IMR-90 (cell line): ENCODE results near the gene TSG101. TPM values are rescaled to one million over a fixed set of nuclear protein-coding genes. Genes with fewer than 3 reads are reported as not detected.

Experiments
- ATAC-seq: fragments of 200-7000 bp; cut with Tn5 transposase; 2 replicates; pipeline ENCODE4 v1.9.1; 2020; ENCODE audit warnings: low read depth, mild to moderate bottlenecking, moderate library complexity
- BruUV-seq: library from RNA; stranded (reverse); fragments of 400-500 nt; replicated peaks from 2 replicates; lab custom pipeline; 2021; lab: Mats Ljungman, UMichigan
- CTCF ChIA-PET: fragments of 300-600 bp; formaldehyde crosslinking; extraction: SDS; loops from one replicate; lab custom pipeline; 2021; ENCODE audit warnings: antibody characterized with exemption; lab: Yijun Ruan, JAX
- POLR2A ChIA-PET: fragments of 300-600 bp; sonication (Branson Sonifier 250); formaldehyde crosslinking; loops from one replicate; lab custom pipeline; 2022; ENCODE audit warnings: antibody characterized with exemption; ENCODE audit not compliant: unreplicated experiment; lab: Charles Lee
- DNase-seq: peaks from one replicate; pipeline ENCODE4 v3.0.0; 2013
- H2AFZ ChIP-seq: replicated peaks from 2 replicates; pipeline ENCODE3; 2013; ENCODE audit warnings: low read length, mild to moderate bottlenecking; ENCODE audit not compliant: poor library complexity
- H2AK5ac ChIP-seq: 2 replicates; pipeline ENCODE4 v1.6.1; 2013; ENCODE audit warnings: low read depth, low read length, inconsistent platforms
- H2AK9ac ChIP-seq: replicated peaks from 2 replicates; pipeline ENCODE3; 2013; ENCODE audit warnings: mild to moderate bottlenecking, low read depth, low read length, moderate library complexity; ENCODE audit not compliant: poor library complexity
- H2BK120ac ChIP-seq: 2 replicates; pipeline ENCODE4 v1.6.1; 2013; ENCODE audit warnings: low read depth, low read length, inconsistent platforms
- H2BK15ac ChIP-seq: 3 replicates; pipeline ENCODE4 v1.6.1; 2013; ENCODE audit warnings: low read depth, low read length, inconsistent platforms
- H2BK20ac ChIP-seq: 2 replicates; pipeline ENCODE4 v1.6.1; 2013; ENCODE audit warnings: low read depth, mild to moderate bottlenecking, inconsistent platforms, low read length, moderate library complexity
- H2BK5ac ChIP-seq: 2 replicates; pipeline ENCODE4 v1.6.1; 2013; ENCODE audit warnings: mild to moderate bottlenecking, low read depth, low read length, inconsistent platforms; ENCODE audit not compliant: poor library complexity, severe bottlenecking
- H3K14ac ChIP-seq: replicated peaks from 2 replicates; pipeline ENCODE4 v1.6.1; 2013; ENCODE audit warnings: low read depth, low read length, inconsistent platforms
- H3K18ac ChIP-seq: 2 replicates; pipeline ENCODE4 v1.6.1; 2013; ENCODE audit warnings: low read depth, low read length, control low read depth
- H3K23ac ChIP-seq: 2 replicates; pipeline ENCODE4 v1.6.1; 2013; ENCODE audit warnings: low read depth, low read length, inconsistent platforms
- H3K27ac ChIP-seq: 2 replicates; pipeline ENCODE4 v1.5.1; 2013; ENCODE audit warnings: mild to moderate bottlenecking, control low read depth, low read length; ENCODE audit not compliant: insufficient read depth
- H3K27me3 ChIP-seq: 2 replicates; pipeline ENCODE4 v1.6.1; 2013; ENCODE audit warnings: low read length; ENCODE audit not compliant: control insufficient read depth, insufficient read depth
- H3K36me3 ChIP-seq: 2 replicates; pipeline ENCODE4 v1.6.1; 2013; ENCODE audit warnings: low read length, mixed read lengths; ENCODE audit not compliant: control insufficient read depth, insufficient read depth
- H3K4ac ChIP-seq: 2 replicates; pipeline ENCODE4 v1.6.1; 2013; ENCODE audit warnings: low read depth, low read length, inconsistent platforms
- H3K4me1 ChIP-seq: 2 replicates; pipeline ENCODE4 v1.6.1; 2013; ENCODE audit warnings: low read length, mixed read lengths; ENCODE audit not compliant: control insufficient read depth, insufficient read depth
- H3K4me2 ChIP-seq: 2 replicates; pipeline ENCODE4 v1.6.1; 2013; ENCODE audit warnings: low read depth, mild to moderate bottlenecking, control low read depth, low read length, moderate library complexity
- H3K4me3 ChIP-seq: 2 replicates; pipeline ENCODE4 v1.5.1; 2013; ENCODE audit warnings: low read depth, mild to moderate bottlenecking, control low read depth, low read length, moderate library complexity; ENCODE audit not compliant: insufficient read depth
- H3K56ac ChIP-seq: 2 replicates; pipeline ENCODE4 v1.6.1; 2013; ENCODE audit warnings: low read length, inconsistent platforms; ENCODE audit not compliant: insufficient read depth; ENCODE audit errors: extremely low read depth
- H3K79me1 ChIP-seq, 2 experiments: 2 replicates each; pipeline ENCODE4 v1.6.1; 2013; ENCODE audit warnings: low read length in 2 of 2, inconsistent platforms in 1 of 2, low read depth in 1 of 2
- H3K9ac ChIP-seq: 2 replicates; pipeline ENCODE4 v1.6.1; 2013; ENCODE audit warnings: low read depth, low read length, control low read depth
- H3K9me1 ChIP-seq: 2 replicates; pipeline ENCODE4 v1.6.1; 2013; ENCODE audit warnings: low read length, inconsistent platforms; ENCODE audit not compliant: insufficient read depth
- H3K9me3 ChIP-seq: 2 replicates; pipeline ENCODE4 v1.6.1; 2013; ENCODE audit warnings: low read length; ENCODE audit not compliant: control insufficient read depth, insufficient read depth
- H4K20me1 ChIP-seq: 2 replicates; pipeline ENCODE4 v1.6.1; 2013; ENCODE audit warnings: low read length, inconsistent platforms; ENCODE audit not compliant: insufficient read depth
- H4K5ac ChIP-seq: 2 replicates; pipeline ENCODE4 v1.6.1; 2013; ENCODE audit warnings: mild to moderate bottlenecking, low read depth, low read length, control low read depth
- H4K8ac ChIP-seq, 2 experiments: 2 replicates each; pipeline ENCODE4 v1.6.1; 2013; ENCODE audit warnings: low read depth in 2 of 2, low read length in 2 of 2, control low read depth in 1 of 2, inconsistent platforms in 1 of 2
- H4K91ac ChIP-seq: 2 replicates; pipeline ENCODE4 v1.6.1; 2013; ENCODE audit warnings: low read depth, low read length, inconsistent platforms; ENCODE audit not compliant: insufficient read depth
- BHLHE40 ChIP-seq: fragments of 150-350 bp; IDR thresholded peaks from 2 replicates; pipeline ENCODE4 v1.6.1; 2016; ENCODE audit warnings: mild to moderate bottlenecking, low read depth, low read length
- CHD1 ChIP-seq: IDR thresholded peaks from 2 replicates; pipeline ENCODE4 v1.6.1; 2012; ENCODE audit warnings: low read depth, low read length, improper control_type of control experiment
- CTCF ChIP-seq: conservative IDR thresholded peaks from 2 replicates; pipeline ENCODE4 v1.5.1; 2012; ENCODE audit warnings: mild to moderate bottlenecking, low read depth, low read length, improper control_type of control experiment
- ELK1 ChIP-seq: fragments of 150-350 bp; IDR thresholded peaks from 2 replicates; pipeline ENCODE4 v1.6.1; 2016; ENCODE audit warnings: low read depth, mild to moderate bottlenecking, low read length, moderate library complexity, borderline replicate concordance
- FOS ChIP-seq: fragments of 150-350 bp; IDR thresholded peaks from 2 replicates; pipeline ENCODE4 v1.6.1; 2016; ENCODE audit warnings: low read depth, low read length
- MAFK ChIP-seq: IDR thresholded peaks from 2 replicates; pipeline ENCODE4 v1.6.1; 2012; ENCODE audit warnings: low read depth, low read length, improper control_type of control experiment
- MAZ ChIP-seq: IDR thresholded peaks from 2 replicates; pipeline ENCODE4 v1.6.1; 2012; ENCODE audit warnings: low read depth, mild to moderate bottlenecking, low read length, improper control_type of control experiment, moderate library complexity, borderline replicate concordance
- NFE2L2 ChIP-seq: fragments of 150-350 bp; IDR thresholded peaks from 2 replicates; pipeline ENCODE4 v1.6.1; 2016; ENCODE audit warnings: low read depth, mild to moderate bottlenecking, low read length
- RAD21 ChIP-seq: IDR thresholded peaks from 2 replicates; pipeline ENCODE4 v1.6.1; 2012; ENCODE audit warnings: low read length, improper control_type of control experiment
- RCOR1 ChIP-seq: IDR thresholded peaks from 2 replicates; pipeline ENCODE4 v1.6.1; 2012; ENCODE audit warnings: mild to moderate bottlenecking, low read length, improper control_type of control experiment; ENCODE audit not compliant: insufficient replicate concordance
- SMC3 ChIP-seq: fragments of 150-350 bp; IDR thresholded peaks from 2 replicates; pipeline ENCODE4 v1.6.1; 2016; ENCODE audit warnings: low read depth, mild to moderate bottlenecking, antibody characterized with exemption, low read length, moderate library complexity
- WGBS, 2 experiments: methylation state at CpG; one replicate each; pipeline versions ENCODE4 v1.1.5 to v1.1.7; 2013; ENCODE audit warnings: missing lambda C conversion rate in 2 of 2; ENCODE audit not compliant: insufficient read length in 1 of 2; ENCODE audit errors: extremely low coverage in 2 of 2; 5-methylcytosine and 5-hydroxymethylcytosine counted together
- dilution Hi-C: fragments of 300-500 bp; cut with HindIII; formaldehyde crosslinking; loops from one replicate; pipeline ENCODE4 v1.14.3; 2018; ENCODE audit warnings: low sequenced_read_pairs; ENCODE audit not compliant: unreplicated experiment
- in situ Hi-C: fragments of 300-500 bp; cut with MboI; formaldehyde crosslinking; loops from 3 replicates; pipeline ENCODE4 v1.14.3; 2019; ENCODE audit warnings: low sequenced_read_pairs, inconsistent platforms, mixed read lengths
- intact Hi-C: fragments of 100-400 bp; cut with micrococcal nuclease; formaldehyde crosslinking; loops from 2 replicates; pipeline ENCODE4 v1.10.0; 2022
- polyA plus RNA-seq, 3 experiments: library from polyadenylated mRNA; depleted of rRNA; stranded (reverse); fragments of >200 nt; gene quantifications; 2 replicates each; pipeline ENCODE4 v1.2.3, GENCODE V29; 2012; ENCODE audit warnings: low replicate concordance in 1 of 3
- total RNA-seq: library from RNA; depleted of rRNA; stranded (reverse); fragments of >200 nt; gene quantifications from 2 replicates; pipeline ENCODE4 v1.2.3, GENCODE V29; 2012

The TSG101 gene
- total and polyA plus RNA-seq, 2 of the 4 experiments (the other 2 are of a cell fraction), result 67.4 to 113 TPM

- WGBS, 2 experiments, result no CpG with 5 or more reads among the region's 1 CpG
- ChIA-PET POLR2A (no interaction called here), CTCF (interaction anchor here (0.6 to 1.0 kb wide), 2 partner anchors 51 to 224 kb away, joined by 3 to 5 read pairs; no protein-coding TSS in a partner anchor)
- H2BK20ac ChIP-seq, result no peak overlapping the region
- H3K36me3 ChIP-seq, result peaks cover 13% of the 10 kb centered on the region
- H2AFZ ChIP-seq, result no peak overlapping the region
- H2BK15ac ChIP-seq, result no peak overlapping the region
- intact Hi-C loops, result loop anchor here (1.0 to 10.0 kb wide), 3 partner anchors 111 to 224 kb away; no protein-coding TSS in a partner anchor
- H3K79me1 ChIP-seq, result no peaks in the 10 kb centered on the region
- no peak overlapping the region for H3K56ac ChIP-seq
- no peak overlapping the region for H3K27ac ChIP-seq
- H3K9me3 ChIP-seq, result no peaks in the 10 kb centered on the region
- H2AK5ac ChIP-seq, result no peak overlapping the region
- no peaks in the 10 kb centered on the region for H3K4me1 ChIP-seq
- no peak overlapping the region for H4K91ac ChIP-seq
- no peaks in the 10 kb centered on the region for H3K9me1 ChIP-seq
- H3K4me2 ChIP-seq, result no peak overlapping the region
- no peak overlapping the region for H4K5ac ChIP-seq
- no peak overlapping the region for H2BK120ac ChIP-seq
- H3K9ac ChIP-seq, result no peak overlapping the region
- H4K8ac ChIP-seq, result no peak overlapping the region
- BruUV-seq, result no TSS peak
- H3K23ac ChIP-seq, result no peak overlapping the region
- no peak overlapping the region for H3K4me3 ChIP-seq
- in situ Hi-C loops, result loop anchor here (25.0 kb wide), 1 partner anchor 197 kb away; the partner anchor contains the start of gene IGSF22
- ATAC-seq (peak; percentile 62; the same call in 1 of the 2 replicates), DNase-seq (peak; percentile 25)
- H4K20me1 ChIP-seq, result no peaks in the 10 kb centered on the region
- dilution Hi-C loops, result no loop called here
- H3K27me3 ChIP-seq, result no peaks in the 10 kb centered on the region
- TF ChIP-seq MAFK (no peak), NFE2L2 (no peak), BHLHE40 (no peak), MAZ (no peak), RAD21 (peak; percentile 46), CHD1 (no peak), SMC3 (peak; percentile 44; the same call in 1 of the 2 replicates), CTCF (peak; percentile 46), RCOR1 (no peak), ELK1 (no peak), FOS (no peak)
- H2AK9ac ChIP-seq, result no peak overlapping the region
- H2BK5ac ChIP-seq, result no peak overlapping the region
- H3K18ac ChIP-seq, result no peak overlapping the region
- H3K4ac ChIP-seq, result no peak overlapping the region
- H3K14ac ChIP-seq, result no peak overlapping the region
Measured at GRCh38 chr11:18540207-18541009, 13.7 kb upstream of the TSG101 start.
